WTC11 (cell line): ENCODE measurements around the gene GPR160. TPM values are rescaled to one million over a fixed set of nuclear protein-coding genes. Genes with fewer than 3 reads are reported as not detected.
A peak's percentile ranks its signal among the peaks of the same experiment; 100 is the strongest.

Experiments used
- ATAC-seq: fragments of 200-7000 bp; cut with Tn5 transposase; 2 replicates; pipeline ENCODE4 v1.10.0; 2021; ENCODE audit warnings: mild to moderate bottlenecking, moderate library complexity
- CTCF ChIA-PET: fragments of 300-600 bp; sonication (Branson Sonifier 250); formaldehyde crosslinking; loops from one replicate; lab custom pipeline; 2021; ENCODE audit warnings: antibody characterized with exemption; lab: Charles Lee
- POLR2A ChIA-PET: fragments of 350-600 bp; sonication (Branson Sonifier 250); formaldehyde crosslinking; loops from one replicate; lab custom pipeline; 2021; ENCODE audit warnings: antibody characterized with exemption; lab: Charles Lee
- DNase-seq: peaks from one replicate; pipeline ENCODE4 v3.0.0; 2021; ENCODE audit warnings: low spot score
- H3K27ac Mint-ChIP-seq: 2 replicates; pipeline ENCODE4 v1.8.0; 2021; ENCODE audit warnings: mixed read lengths
- H3K27me3 Mint-ChIP-seq: 2 replicates; pipeline ENCODE4 v1.8.0; 2021; ENCODE audit warnings: low read depth, mild to moderate bottlenecking, moderate library complexity, mixed read lengths
- H3K36me3 Mint-ChIP-seq: 2 replicates; pipeline ENCODE4 v1.8.0; 2021; ENCODE audit warnings: mixed read lengths
- H3K4me1 Mint-ChIP-seq: 2 replicates; pipeline ENCODE4 v1.8.0; 2022; ENCODE audit warnings: mixed read lengths
- H3K4me3 Mint-ChIP-seq: 2 replicates; pipeline ENCODE4 v1.8.0; 2021; ENCODE audit warnings: mild to moderate bottlenecking, moderate library complexity, mixed read lengths
- H3K9me3 Mint-ChIP-seq: 2 replicates; pipeline ENCODE4 v1.8.0; 2021; ENCODE audit warnings: mixed read lengths
- ESRRA ChIP-seq: sonication (generic); formaldehyde crosslinking; IDR thresholded peaks from 2 replicates; pipeline ENCODE4 v1.8.1; 2022; ENCODE audit warnings: mild to moderate bottlenecking, missing genetic modification reagents, borderline replicate concordance
- FOXK1 ChIP-seq: sonication (generic); formaldehyde crosslinking; IDR thresholded peaks from 2 replicates; pipeline ENCODE4 v1.8.0; 2022; ENCODE audit warnings: mild to moderate bottlenecking, moderate library complexity, missing genetic modification reagents
- GABPB1 ChIP-seq: sonication (generic); formaldehyde crosslinking; IDR thresholded peaks from 2 replicates; pipeline ENCODE4 v1.8.1; 2023; ENCODE audit warnings: mild to moderate bottlenecking, missing genetic modification reagents
- GTF2I ChIP-seq: fragments of 250-450 bp; sonication (Bioruptor Pico); conservative IDR thresholded peaks from 2 replicates; pipeline ENCODE4 v1.4.0; 2021; ENCODE audit warnings: mild to moderate bottlenecking
- HMGA2 ChIP-seq: fragments of 250-450 bp; sonication (Bioruptor Pico); IDR thresholded peaks from 2 replicates; pipeline ENCODE4 v1.4.0; 2021; ENCODE audit warnings: mild to moderate bottlenecking, moderate library complexity
- IRF2 ChIP-seq: sonication (generic); formaldehyde crosslinking; IDR thresholded peaks from 2 replicates; pipeline ENCODE4 v1.8.0; 2022; ENCODE audit warnings: low read depth, missing genetic modification reagents, borderline replicate concordance
- JUN ChIP-seq: sonication (generic); formaldehyde crosslinking; IDR thresholded peaks from 2 replicates; pipeline ENCODE4 v1.8.0; 2023; ENCODE audit warnings: mild to moderate bottlenecking, missing genetic modification reagents
- KAT7 ChIP-seq: sonication (generic); formaldehyde crosslinking; IDR thresholded peaks from 2 replicates; pipeline ENCODE4 v1.8.1; 2023; ENCODE audit warnings: missing genetic modification reagents, mild to moderate bottlenecking, borderline replicate concordance
- NR1H2 ChIP-seq: sonication (generic); formaldehyde crosslinking; IDR thresholded peaks from 2 replicates; pipeline ENCODE4 v1.9.0; 2021; ENCODE audit warnings: mild to moderate bottlenecking, moderate library complexity, missing genetic modification reagents
- NR3C1 ChIP-seq: sonication (generic); formaldehyde crosslinking; conservative IDR thresholded peaks from 2 replicates; pipeline ENCODE4 v1.8.1; 2023; ENCODE audit warnings: low read depth, mild to moderate bottlenecking, missing genetic modification reagents
- OVOL2 ChIP-seq: fragments of 250-450 bp; sonication (Bioruptor Pico); IDR thresholded peaks from 2 replicates; pipeline ENCODE4 v1.9.0; 2021; ENCODE audit warnings: mild to moderate bottlenecking, borderline replicate concordance
- SMAD3 ChIP-seq: sonication (generic); formaldehyde crosslinking; IDR thresholded peaks from 2 replicates; pipeline ENCODE4 v1.8.0; 2022; ENCODE audit warnings: missing genetic modification reagents, mild to moderate bottlenecking, borderline replicate concordance
- SOX15 ChIP-seq: fragments of 250-450 bp; sonication (Bioruptor Pico); IDR thresholded peaks from 2 replicates; pipeline ENCODE4 v1.9.0; 2021; ENCODE audit warnings: mild to moderate bottlenecking
- TP53 ChIP-seq: sonication (generic); formaldehyde crosslinking; IDR thresholded peaks from 2 replicates; pipeline ENCODE4 v1.8.1; 2023; ENCODE audit warnings: mild to moderate bottlenecking, missing genetic modification reagents
- ZNF317 ChIP-seq: sonication (generic); formaldehyde crosslinking; IDR thresholded peaks from 2 replicates; pipeline ENCODE4 v1.8.1; 2023; ENCODE audit warnings: low read depth, mild to moderate bottlenecking, moderate library complexity, missing genetic modification reagents, borderline replicate concordance
- ZNF396 ChIP-seq: fragments of 250-450 bp; sonication (Bioruptor Pico); IDR thresholded peaks from 2 replicates; pipeline ENCODE4 v1.8.0; 2021; ENCODE audit warnings: mild to moderate bottlenecking, moderate library complexity, borderline replicate concordance
- total RNA-seq: library from RNA; stranded (reverse); gene quantifications from 3 replicates; pipeline ENCODE4 v1.2.3, GENCODE V29; 2021
- TF ChIP-seq, protein P1 (sequence below): sonication (generic); formaldehyde crosslinking; IDR thresholded peaks from 2 replicates; pipeline ENCODE4 v1.8.1; 2023; ENCODE audit warnings: mild to moderate bottlenecking, missing genetic modification reagents, borderline replicate concordance
- TF ChIP-seq, protein P2 (sequence below): sonication (generic); formaldehyde crosslinking; IDR thresholded peaks from 2 replicates; pipeline ENCODE4 v1.8.0; 2023; ENCODE audit warnings: missing genetic modification reagents
- TF ChIP-seq, protein P3 (sequence below): sonication (generic); formaldehyde crosslinking; conservative IDR thresholded peaks from 2 replicates; pipeline ENCODE4 v1.8.1; 2022; ENCODE audit warnings: mild to moderate bottlenecking, missing genetic modification reagents
- TF ChIP-seq, protein P4 (sequence below): sonication (generic); formaldehyde crosslinking; IDR thresholded peaks from 2 replicates; pipeline ENCODE4 v1.8.1; 2023; ENCODE audit warnings: mild to moderate bottlenecking, moderate library complexity, missing genetic modification reagents
- TF ChIP-seq, protein P5 (sequence below): fragments of 250-450 bp; sonication (Bioruptor Pico); IDR thresholded peaks from 2 replicates; pipeline ENCODE4 v1.9.0; 2021; ENCODE audit warnings: moderate library complexity, mild to moderate bottlenecking, inconsistent platforms, borderline replicate concordance
- TF ChIP-seq, protein P6 (sequence below): sonication (generic); formaldehyde crosslinking; IDR thresholded peaks from 2 replicates; pipeline ENCODE4 v1.8.0; 2023; ENCODE audit warnings: mild to moderate bottlenecking, missing genetic modification reagents

The GPR160 gene
- total RNA-seq, 1 experiment from 2014 or later: 28.9 TPM

DNA sequence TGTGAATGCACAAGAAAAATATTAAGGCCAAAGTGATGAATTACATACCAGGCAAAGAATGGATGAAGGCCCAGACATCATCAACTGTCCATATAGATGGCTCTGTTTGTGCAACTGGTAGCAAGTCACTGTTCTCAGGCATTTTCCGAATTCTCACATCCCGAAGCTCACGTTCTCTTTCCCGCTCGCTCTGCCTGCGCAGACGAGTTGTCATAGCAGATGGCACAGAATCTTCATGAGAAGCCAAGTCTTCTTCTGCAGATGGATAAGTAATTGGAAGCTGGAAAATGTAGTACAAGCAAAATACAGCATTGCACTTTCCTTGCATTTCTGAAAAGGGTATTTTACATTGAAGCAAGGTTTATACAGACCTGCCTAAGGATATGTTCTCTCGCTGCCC lies 64.6 kb downstream of the GPR160 start:
- ChIA-PET CTCF (no interaction called here), POLR2A (no interaction called here)
- Mint-ChIP-seq H3K27ac (no peak overlapping the region), H3K4me1 (no peaks in the 10 kb centered on the region), H3K9me3 (no peaks in the 10 kb centered on the region), H3K36me3 (peaks cover 17% of the 10 kb centered on the region), H3K4me3 (no peak overlapping the region), H3K27me3 (no peaks in the 10 kb centered on the region)
- ATAC-seq: no peak
- no peak for DNase-seq
- TF ChIP-seq, protein P1, sequence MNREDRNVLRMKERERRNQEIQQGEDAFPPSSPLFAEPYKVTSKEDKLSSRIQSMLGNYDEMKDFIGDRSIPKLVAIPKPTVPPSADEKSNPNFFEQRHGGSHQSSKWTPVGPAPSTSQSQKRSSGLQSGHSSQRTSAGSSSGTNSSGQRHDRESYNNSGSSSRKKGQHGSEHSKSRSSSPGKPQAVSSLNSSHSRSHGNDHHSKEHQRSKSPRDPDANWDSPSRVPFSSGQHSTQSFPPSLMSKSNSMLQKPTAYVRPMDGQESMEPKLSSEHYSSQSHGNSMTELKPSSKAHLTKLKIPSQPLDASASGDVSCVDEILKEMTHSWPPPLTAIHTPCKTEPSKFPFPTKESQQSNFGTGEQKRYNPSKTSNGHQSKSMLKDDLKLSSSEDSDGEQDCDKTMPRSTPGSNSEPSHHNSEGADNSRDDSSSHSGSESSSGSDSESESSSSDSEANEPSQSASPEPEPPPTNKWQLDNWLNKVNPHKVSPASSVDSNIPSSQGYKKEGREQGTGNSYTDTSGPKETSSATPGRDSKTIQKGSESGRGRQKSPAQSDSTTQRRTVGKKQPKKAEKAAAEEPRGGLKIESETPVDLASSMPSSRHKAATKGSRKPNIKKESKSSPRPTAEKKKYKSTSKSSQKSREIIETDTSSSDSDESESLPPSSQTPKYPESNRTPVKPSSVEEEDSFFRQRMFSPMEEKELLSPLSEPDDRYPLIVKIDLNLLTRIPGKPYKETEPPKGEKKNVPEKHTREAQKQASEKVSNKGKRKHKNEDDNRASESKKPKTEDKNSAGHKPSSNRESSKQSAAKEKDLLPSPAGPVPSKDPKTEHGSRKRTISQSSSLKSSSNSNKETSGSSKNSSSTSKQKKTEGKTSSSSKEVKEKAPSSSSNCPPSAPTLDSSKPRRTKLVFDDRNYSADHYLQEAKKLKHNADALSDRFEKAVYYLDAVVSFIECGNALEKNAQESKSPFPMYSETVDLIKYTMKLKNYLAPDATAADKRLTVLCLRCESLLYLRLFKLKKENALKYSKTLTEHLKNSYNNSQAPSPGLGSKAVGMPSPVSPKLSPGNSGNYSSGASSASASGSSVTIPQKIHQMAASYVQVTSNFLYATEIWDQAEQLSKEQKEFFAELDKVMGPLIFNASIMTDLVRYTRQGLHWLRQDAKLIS (CRISPR knock-in tag): no peak
- TF ChIP-seq, protein P2, sequence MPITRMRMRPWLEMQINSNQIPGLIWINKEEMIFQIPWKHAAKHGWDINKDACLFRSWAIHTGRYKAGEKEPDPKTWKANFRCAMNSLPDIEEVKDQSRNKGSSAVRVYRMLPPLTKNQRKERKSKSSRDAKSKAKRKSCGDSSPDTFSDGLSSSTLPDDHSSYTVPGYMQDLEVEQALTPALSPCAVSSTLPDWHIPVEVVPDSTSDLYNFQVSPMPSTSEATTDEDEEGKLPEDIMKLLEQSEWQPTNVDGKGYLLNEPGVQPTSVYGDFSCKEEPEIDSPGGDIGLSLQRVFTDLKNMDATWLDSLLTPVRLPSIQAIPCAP (CRISPR knock-in tag): no peak
- TF ChIP-seq, protein P3, sequence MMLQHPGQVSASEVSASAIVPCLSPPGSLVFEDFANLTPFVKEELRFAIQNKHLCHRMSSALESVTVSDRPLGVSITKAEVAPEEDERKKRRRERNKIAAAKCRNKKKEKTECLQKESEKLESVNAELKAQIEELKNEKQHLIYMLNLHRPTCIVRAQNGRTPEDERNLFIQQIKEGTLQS (CRISPR knock-in tag): no peak
- TF ChIP-seq, protein P4, sequence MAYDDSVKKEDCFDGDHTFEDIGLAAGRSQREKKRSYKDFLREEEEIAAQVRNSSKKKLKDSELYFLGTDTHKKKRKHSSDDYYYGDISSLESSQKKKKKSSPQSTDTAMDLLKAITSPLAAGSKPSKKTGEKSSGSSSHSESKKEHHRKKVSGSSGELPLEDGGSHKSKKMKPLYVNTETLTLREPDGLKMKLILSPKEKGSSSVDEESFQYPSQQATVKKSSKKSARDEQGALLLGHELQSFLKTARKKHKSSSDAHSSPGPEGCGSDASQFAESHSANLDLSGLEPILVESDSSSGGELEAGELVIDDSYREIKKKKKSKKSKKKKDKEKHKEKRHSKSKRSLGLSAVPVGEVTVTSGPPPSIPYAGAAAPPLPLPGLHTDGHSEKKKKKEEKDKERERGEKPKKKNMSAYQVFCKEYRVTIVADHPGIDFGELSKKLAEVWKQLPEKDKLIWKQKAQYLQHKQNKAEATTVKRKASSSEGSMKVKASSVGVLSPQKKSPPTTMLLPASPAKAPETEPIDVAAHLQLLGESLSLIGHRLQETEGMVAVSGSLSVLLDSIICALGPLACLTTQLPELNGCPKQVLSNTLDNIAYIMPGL: no peak
- no peak for TF ChIP-seq IRF2 (CRISPR knock-in tag)
- no peak for TF ChIP-seq SOX15 (CRISPR knock-in tag)
- TF ChIP-seq SMAD3: no peak
- no peak for TF ChIP-seq GABPB1
- TF ChIP-seq, protein P5, sequence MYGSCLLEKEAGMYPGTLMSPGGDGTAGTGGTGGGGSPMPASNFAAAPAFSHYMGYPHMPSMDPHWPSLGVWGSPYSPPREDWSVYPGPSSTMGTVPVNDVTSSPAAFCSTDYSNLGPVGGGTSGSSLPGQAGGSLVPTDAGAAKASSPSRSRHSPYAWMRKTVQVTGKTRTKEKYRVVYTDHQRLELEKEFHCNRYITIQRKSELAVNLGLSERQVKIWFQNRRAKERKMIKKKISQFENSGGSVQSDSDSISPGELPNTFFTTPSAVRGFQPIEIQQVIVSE (CRISPR knock-in tag): no peak
- no peak for TF ChIP-seq OVOL2

DNA sequence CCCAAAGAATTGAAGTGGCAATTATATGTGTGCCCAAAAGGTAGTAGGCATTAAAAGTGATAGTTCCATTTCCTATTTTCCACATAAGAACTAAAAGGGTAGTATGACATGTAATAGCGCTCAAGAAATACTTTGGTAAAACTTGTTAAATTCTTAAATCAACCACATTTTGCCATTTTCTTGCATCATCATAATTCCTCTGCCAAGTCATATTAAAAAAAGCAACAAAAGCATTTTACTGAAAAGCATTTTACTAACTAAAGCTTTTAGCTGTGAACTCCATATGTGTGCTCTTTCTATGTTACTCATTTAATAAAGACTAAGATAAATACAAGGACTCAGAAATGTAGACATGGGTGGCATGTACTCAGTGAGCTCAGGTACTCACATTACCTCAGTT lies 70.1 kb downstream of the GPR160 start:
- POLR2A ChIA-PET: no interaction called here
- Mint-ChIP-seq H3K4me1 (peaks cover 22% of the 10 kb centered on the region), H3K27ac (peak overlapping the region; percentile 60; the same call in 1 of the 2 replicates), H3K9me3 (no peaks in the 10 kb centered on the region), H3K36me3 (peaks cover under 1% of the 10 kb centered on the region), H3K4me3 (no peak overlapping the region), H3K27me3 (no peaks in the 10 kb centered on the region)
- CTCF ChIA-PET: interaction anchor here (1.6 kb wide), 1 partner anchor 30 kb away, joined by 9 read pairs; no protein-coding TSS in a partner anchor
- TF ChIP-seq ZNF396 (CRISPR knock-in tag): no peak
- TF ChIP-seq TP53 (CRISPR knock-in tag): no peak
- TF ChIP-seq NR3C1 (CRISPR knock-in tag): no peak
- TF ChIP-seq ZNF317 (CRISPR knock-in tag): no peak
- TF ChIP-seq, protein P6, sequence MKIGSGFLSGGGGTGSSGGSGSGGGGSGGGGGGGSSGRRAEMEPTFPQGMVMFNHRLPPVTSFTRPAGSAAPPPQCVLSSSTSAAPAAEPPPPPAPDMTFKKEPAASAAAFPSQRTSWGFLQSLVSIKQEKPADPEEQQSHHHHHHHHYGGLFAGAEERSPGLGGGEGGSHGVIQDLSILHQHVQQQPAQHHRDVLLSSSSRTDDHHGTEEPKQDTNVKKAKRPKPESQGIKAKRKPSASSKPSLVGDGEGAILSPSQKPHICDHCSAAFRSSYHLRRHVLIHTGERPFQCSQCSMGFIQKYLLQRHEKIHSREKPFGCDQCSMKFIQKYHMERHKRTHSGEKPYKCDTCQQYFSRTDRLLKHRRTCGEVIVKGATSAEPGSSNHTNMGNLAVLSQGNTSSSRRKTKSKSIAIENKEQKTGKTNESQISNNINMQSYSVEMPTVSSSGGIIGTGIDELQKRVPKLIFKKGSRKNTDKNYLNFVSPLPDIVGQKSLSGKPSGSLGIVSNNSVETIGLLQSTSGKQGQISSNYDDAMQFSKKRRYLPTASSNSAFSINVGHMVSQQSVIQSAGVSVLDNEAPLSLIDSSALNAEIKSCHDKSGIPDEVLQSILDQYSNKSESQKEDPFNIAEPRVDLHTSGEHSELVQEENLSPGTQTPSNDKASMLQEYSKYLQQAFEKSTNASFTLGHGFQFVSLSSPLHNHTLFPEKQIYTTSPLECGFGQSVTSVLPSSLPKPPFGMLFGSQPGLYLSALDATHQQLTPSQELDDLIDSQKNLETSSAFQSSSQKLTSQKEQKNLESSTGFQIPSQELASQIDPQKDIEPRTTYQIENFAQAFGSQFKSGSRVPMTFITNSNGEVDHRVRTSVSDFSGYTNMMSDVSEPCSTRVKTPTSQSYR: no peak
- TF ChIP-seq, protein P2 (CRISPR knock-in tag): no peak
- TF ChIP-seq KAT7 (CRISPR knock-in tag): no peak
- TF ChIP-seq JUN (CRISPR knock-in tag): no peak
- TF ChIP-seq ESRRA (CRISPR knock-in tag): no peak
- no peak for TF ChIP-seq GTF2I (CRISPR knock-in tag)
- no peak for TF ChIP-seq NR1H2 (CRISPR knock-in tag)
- TF ChIP-seq HMGA2 (CRISPR knock-in tag): no peak
- TF ChIP-seq FOXK1 (CRISPR knock-in tag): no peak
- no peak for DNase-seq
- ATAC-seq: no peak
